T-helper 2 cell treated with Interferon-gamma antibody and Interleukin-4, amounts not matched to agents 5 μg/mL and 100 μg/mL, for 36 hours (primary cell): ENCODE results near the gene C2.
"Not testable (repeated sequence)": the region's sequence is repeated elsewhere in the genome, so short reads cannot be mapped to it uniquely, and the experiment has no call there.

Experiments used
- DNase-seq: peaks from one replicate; pipeline ENCODE4 v3.0.0; 2021; ENCODE audit warnings: low spot score
- H3K27ac Mint-ChIP-seq: one replicate; pipeline ENCODE4 v1.8.0; 2021; ENCODE audit warnings: mild to moderate bottlenecking, mixed read lengths
- H3K27me3 Mint-ChIP-seq: one replicate; pipeline ENCODE4 v1.8.0; 2021; ENCODE audit warnings: low read depth, mixed read lengths
- H3K36me3 Mint-ChIP-seq: one replicate; pipeline ENCODE4 v1.8.0; 2021; ENCODE audit warnings: low read depth, mixed read lengths
- H3K4me1 Mint-ChIP-seq: one replicate; pipeline ENCODE4 v1.8.0; 2021; ENCODE audit warnings: low read depth, mixed read lengths
- H3K4me3 Mint-ChIP-seq: one replicate; pipeline ENCODE4 v1.8.0; 2022; ENCODE audit warnings: mild to moderate bottlenecking, moderate library complexity, mixed read lengths
- H3K9me3 Mint-ChIP-seq: one replicate; pipeline ENCODE4 v1.8.0; 2021; ENCODE audit warnings: mixed read lengths

Gene C2

GRCh38 chr6:31905041-31905440 is 22.5 kb upstream of the C2 start:
- no peaks in the 10 kb centered on the region for H3K9me3 Mint-ChIP-seq
- DNase-seq, result no peak
- no peaks in the 10 kb centered on the region for H3K27me3 Mint-ChIP-seq
- H3K4me1 Mint-ChIP-seq, result peaks cover 18% of the 10 kb centered on the region
- no peak overlapping the region for H3K27ac Mint-ChIP-seq
- H3K4me3 Mint-ChIP-seq, result no peak overlapping the region
- no peaks in the 10 kb centered on the region for H3K36me3 Mint-ChIP-seq

GRCh38 chr6:31906122-31906521 is 21.4 kb upstream of the C2 start:
- Mint-ChIP-seq H3K27me3 (no peaks in the 10 kb centered on the region), H3K36me3 (no peaks in the 10 kb centered on the region), H3K4me3 (no peak overlapping the region), H3K9me3 (no peaks in the 10 kb centered on the region), H3K27ac (no peak overlapping the region), H3K4me1 (peaks cover 19% of the 10 kb centered on the region)
- DNase-seq, result no peak

- not testable (repeated sequence) for H3K27ac Mint-ChIP-seq, H3K27me3 Mint-ChIP-seq, H3K9me3 Mint-ChIP-seq, H3K4me3 Mint-ChIP-seq, DNase-seq, H3K36me3 Mint-ChIP-seq
- peaks cover 19% of the 10 kb centered on the region for H3K4me1 Mint-ChIP-seq
Measured at GRCh38 chr6:31906727-31907126, 20.8 kb upstream of the C2 start.

- peak; percentile 13 for DNase-seq
- H3K9me3 Mint-ChIP-seq, result no peaks in the 10 kb centered on the region
- no peaks in the 10 kb centered on the region for H3K36me3 Mint-ChIP-seq
- H3K4me3 Mint-ChIP-seq, result no peak overlapping the region
- H3K27ac Mint-ChIP-seq, result no peak overlapping the region
- no peaks in the 10 kb centered on the region for H3K27me3 Mint-ChIP-seq
- peaks cover 20% of the 10 kb centered on the region for H3K4me1 Mint-ChIP-seq
Measured at GRCh38 chr6:31907158-31907813, 20.2 kb upstream of the C2 start.

GRCh38 chr6:31908255-31908654 is 19.3 kb upstream of the C2 start:
- not testable (repeated sequence) for DNase-seq, H3K4me3 Mint-ChIP-seq, H3K27ac Mint-ChIP-seq, H3K9me3 Mint-ChIP-seq, H3K36me3 Mint-ChIP-seq, H3K27me3 Mint-ChIP-seq
- peaks cover 14% of the 10 kb centered on the region for H3K4me1 Mint-ChIP-seq

- Mint-ChIP-seq H3K36me3 (no peaks in the 10 kb centered on the region), H3K4me1 (peaks cover 14% of the 10 kb centered on the region), H3K4me3 (no peak overlapping the region), H3K9me3 (no peaks in the 10 kb centered on the region), H3K27me3 (no peaks in the 10 kb centered on the region), H3K27ac (no peak overlapping the region)
- peak; percentile 12 for DNase-seq
Measured at GRCh38 chr6:31908791-31909190, 18.7 kb upstream of the C2 start.

- not testable (repeated sequence) for DNase-seq, H3K4me3 Mint-ChIP-seq, H3K27me3 Mint-ChIP-seq, H3K9me3 Mint-ChIP-seq, H3K27ac Mint-ChIP-seq, H3K36me3 Mint-ChIP-seq
- H3K4me1 Mint-ChIP-seq, result peaks cover 14% of the 10 kb centered on the region
Measured at GRCh38 chr6:31909298-31909697, 18.2 kb upstream of the C2 start.

- no peak for DNase-seq
- peaks cover 11% of the 10 kb centered on the region for H3K4me1 Mint-ChIP-seq
- no peaks in the 10 kb centered on the region for H3K9me3 Mint-ChIP-seq
- H3K27me3 Mint-ChIP-seq, result no peaks in the 10 kb centered on the region
- H3K4me3 Mint-ChIP-seq, result no peak overlapping the region
- H3K36me3 Mint-ChIP-seq, result no peaks in the 10 kb centered on the region
- H3K27ac Mint-ChIP-seq, result no peak overlapping the region
Measured at GRCh38 chr6:31911826-31912585, 15.5 kb upstream of the C2 start.

GRCh38 chr6:31915351-31915750 is 12.2 kb upstream of the C2 start:
- no peaks in the 10 kb centered on the region for H3K36me3 Mint-ChIP-seq
- H3K4me1 Mint-ChIP-seq, result peaks cover 3% of the 10 kb centered on the region
- DNase-seq, result no peak
- no peak overlapping the region for H3K27ac Mint-ChIP-seq
- no peak overlapping the region for H3K4me3 Mint-ChIP-seq
- H3K9me3 Mint-ChIP-seq, result no peaks in the 10 kb centered on the region
- H3K27me3 Mint-ChIP-seq, result no peaks in the 10 kb centered on the region

GRCh38 chr6:31915756-31916155 is 11.8 kb upstream of the C2 start:
- H3K27me3 Mint-ChIP-seq, result no peaks in the 10 kb centered on the region
- no peaks in the 10 kb centered on the region for H3K9me3 Mint-ChIP-seq
- no peak for DNase-seq
- peaks cover 3% of the 10 kb centered on the region for H3K4me1 Mint-ChIP-seq
- no peaks in the 10 kb centered on the region for H3K36me3 Mint-ChIP-seq
- H3K4me3 Mint-ChIP-seq, result no peak overlapping the region
- no peak overlapping the region for H3K27ac Mint-ChIP-seq

GRCh38 chr6:31918069-31918720 is 9.3 kb upstream of the C2 start:
- H3K4me1 Mint-ChIP-seq, result no peaks in the 10 kb centered on the region
- H3K27me3 Mint-ChIP-seq, result no peaks in the 10 kb centered on the region
- H3K4me3 Mint-ChIP-seq, result no peak overlapping the region
- H3K36me3 Mint-ChIP-seq, result no peaks in the 10 kb centered on the region
- no peak overlapping the region for H3K27ac Mint-ChIP-seq
- DNase-seq, result no peak
- no peaks in the 10 kb centered on the region for H3K9me3 Mint-ChIP-seq

GRCh38 chr6:31919624-31920303 is 7.8 kb upstream of the C2 start:
- Mint-ChIP-seq H3K36me3 (no peaks in the 10 kb centered on the region), H3K4me1 (no peaks in the 10 kb centered on the region), H3K9me3 (no peaks in the 10 kb centered on the region), H3K4me3 (no peak overlapping the region), H3K27me3 (no peaks in the 10 kb centered on the region), H3K27ac (no peak overlapping the region)
- no peak for DNase-seq

- Mint-ChIP-seq H3K9me3 (no peaks in the 10 kb centered on the region), H3K4me1 (no peaks in the 10 kb centered on the region), H3K27ac (no peak overlapping the region), H3K4me3 (no peak overlapping the region), H3K27me3 (no peaks in the 10 kb centered on the region), H3K36me3 (no peaks in the 10 kb centered on the region)
- no peak for DNase-seq
Measured at GRCh38 chr6:31920811-31921210, 6.7 kb upstream of the C2 start.

- Mint-ChIP-seq H3K27ac (no peak overlapping the region), H3K4me3 (no peak overlapping the region), H3K27me3 (no peaks in the 10 kb centered on the region), H3K4me1 (no peaks in the 10 kb centered on the region), H3K36me3 (no peaks in the 10 kb centered on the region), H3K9me3 (no peaks in the 10 kb centered on the region)
- DNase-seq, result no peak
Measured at GRCh38 chr6:31922942-31923341, 4.6 kb upstream of the C2 start.
